PC-9 (cell line): ENCODE data around the gene SORT1. TPM values are rescaled to one million over a fixed set of nuclear protein-coding genes. Genes with fewer than 3 reads are reported as not detected.

Experiments used
- BruUV-seq: library from RNA; stranded (reverse); fragments of 400-500 nt; replicated peaks from 2 replicates; lab custom pipeline; 2021; lab: Mats Ljungman, UMichigan
- CTCF ChIA-PET: fragments of 300-600 bp; sonication (Branson Sonifier 250); formaldehyde crosslinking; loops from one replicate; lab custom pipeline; 2022; ENCODE audit warnings: antibody characterized with exemption; lab: Charles Lee
- POLR2A ChIA-PET: fragments of 300-600 bp; sonication (Branson Sonifier 250); formaldehyde crosslinking; loops from one replicate; lab custom pipeline; 2022; ENCODE audit warnings: antibody characterized with exemption; ENCODE audit not compliant: unreplicated experiment; lab: Charles Lee
- DNase-seq, 2 experiments: peaks; one replicate each; pipeline versions ENCODE4 v3.0.0 to v3.0.0-alpha.2; 2015 to 2022; ENCODE audit warnings: mixed read lengths in 1 of 2
- H2AFZ ChIP-seq: fragments of 200-600 bp; sonication (generic); 2 replicates; pipeline ENCODE4 v1.8.1; 2017; ENCODE audit warnings: antibody characterized with exemption
- H3F3A ChIP-seq: fragments of 200-600 bp; sonication (generic); 2 replicates; pipeline ENCODE4 v1.8.1; 2017; ENCODE audit warnings: antibody characterized with exemption, mild to moderate bottlenecking, low read depth; ENCODE audit not compliant: insufficient read depth
- H3K27ac ChIP-seq: fragments of 200-600 bp; sonication (generic); 2 replicates; pipeline ENCODE4 v1.6.1; 2016; ENCODE audit warnings: mixed run types
- H3K27me3 ChIP-seq: fragments of 200-600 bp; sonication (generic); 2 replicates; pipeline ENCODE4 v1.6.1; 2016; ENCODE audit warnings: low read depth, mixed run types; ENCODE audit not compliant: insufficient read depth
- H3K36me3 ChIP-seq: fragments of 200-600 bp; sonication (generic); 2 replicates; pipeline ENCODE4 v1.6.1; 2016; ENCODE audit warnings: low read depth, mixed run types
- H3K4me1 ChIP-seq: fragments of 200-600 bp; sonication (generic); replicated peaks from 2 replicates; pipeline ENCODE4 v1.6.1; 2016; ENCODE audit warnings: mixed run types; ENCODE audit not compliant: insufficient read depth
- H3K4me2 ChIP-seq: fragments of 200-600 bp; sonication (generic); 2 replicates; pipeline ENCODE4 v1.6.1; 2017; ENCODE audit warnings: mixed run types
- H3K4me3 ChIP-seq: fragments of 200-600 bp; sonication (generic); 2 replicates; pipeline ENCODE4 v1.6.1; 2016; ENCODE audit warnings: mixed run types
- H3K79me2 ChIP-seq: fragments of 200-600 bp; sonication (generic); 2 replicates; pipeline ENCODE4 v1.6.1; 2017; ENCODE audit warnings: low read depth, mixed run types
- H3K9me2 ChIP-seq: fragments of 200-600 bp; sonication (generic); 2 replicates; pipeline ENCODE4 v1.8.1; 2017; ENCODE audit warnings: mild to moderate bottlenecking; ENCODE audit not compliant: insufficient read depth
- H3K9me3 ChIP-seq: fragments of 200-600 bp; sonication (generic); 2 replicates; pipeline ENCODE4 v1.8.1; 2016; ENCODE audit warnings: low read depth; ENCODE audit not compliant: insufficient read depth
- H4K20me1 ChIP-seq: fragments of 200-600 bp; sonication (generic); 2 replicates; pipeline ENCODE4 v1.8.1; 2017; ENCODE audit not compliant: insufficient read depth
- EZH2 ChIP-seq: fragments of 200-600 bp; sonication (generic); IDR thresholded peaks from 2 replicates; pipeline ENCODE4 v1.8.0; 2017; ENCODE audit warnings: antibody characterized with exemption, low read depth
- intact Hi-C: fragments of 100-400 bp; cut with micrococcal nuclease; formaldehyde crosslinking; loops from one replicate; pipeline ENCODE4 v1.10.0; 2022; ENCODE audit not compliant: unreplicated experiment
- total RNA-seq: library from RNA; stranded (reverse); gene quantifications from 2 replicates; pipeline ENCODE4 v1.2.3, GENCODE V29; 2021
- TF ChIP-seq, protein P1 (sequence below): fragments of 200-600 bp; sonication (generic); conservative IDR thresholded peaks from 2 replicates; pipeline ENCODE4 v1.6.1; 2017; ENCODE audit warnings: mixed run types, antibody characterized with exemption, mild to moderate bottlenecking, moderate library complexity

SORT1 gene
- total RNA-seq, 1 experiment from 2014 or later: 25.7 TPM

DNA sequence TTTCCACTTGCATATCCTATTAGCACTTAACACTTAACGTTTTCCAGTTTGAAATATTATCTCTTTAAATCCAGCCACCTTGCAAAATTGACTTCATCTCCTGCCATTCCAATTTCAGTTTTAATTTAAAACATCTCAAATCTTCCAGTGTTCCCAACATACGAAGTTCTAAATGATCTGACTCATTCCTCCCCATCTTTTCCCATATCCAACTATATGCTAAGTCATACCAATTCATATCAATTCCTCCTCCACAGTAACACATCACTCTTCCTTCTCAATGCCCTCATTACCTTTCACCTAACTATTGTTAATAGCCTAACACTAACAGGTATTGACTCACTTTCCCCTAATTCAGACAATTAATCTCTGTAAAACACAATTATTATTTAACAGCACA lies 25.8 kb upstream of the SORT1 start:
- intact Hi-C loops: no loop called here
- ChIA-PET CTCF (no interaction called here), POLR2A (no interaction called here)
- Histone ChIP-seq H3K27me3 (no peaks in the 10 kb centered on the region), H3K27ac (peak overlapping the region; percentile 88), H3K79me2 (peaks cover 92% of the 10 kb centered on the region), H3K9me2 (no peaks in the 10 kb centered on the region), H3K4me1 (peaks cover 27% of the 10 kb centered on the region), H3K9me3 (no peaks in the 10 kb centered on the region), H3F3A (peaks cover 34% of the 10 kb centered on the region), H3K4me3 (peak overlapping the region; percentile 98; the same call in 1 of the 2 replicates), H3K36me3 (peaks cover 20% of the 10 kb centered on the region), H2AFZ (no peak overlapping the region), H4K20me1 (peaks cover 44% of the 10 kb centered on the region), H3K4me2 (peak overlapping the region; percentile 95)
- no peak for DNase-seq
- no peak for TF ChIP-seq EZH2
- TF ChIP-seq, protein P1, sequence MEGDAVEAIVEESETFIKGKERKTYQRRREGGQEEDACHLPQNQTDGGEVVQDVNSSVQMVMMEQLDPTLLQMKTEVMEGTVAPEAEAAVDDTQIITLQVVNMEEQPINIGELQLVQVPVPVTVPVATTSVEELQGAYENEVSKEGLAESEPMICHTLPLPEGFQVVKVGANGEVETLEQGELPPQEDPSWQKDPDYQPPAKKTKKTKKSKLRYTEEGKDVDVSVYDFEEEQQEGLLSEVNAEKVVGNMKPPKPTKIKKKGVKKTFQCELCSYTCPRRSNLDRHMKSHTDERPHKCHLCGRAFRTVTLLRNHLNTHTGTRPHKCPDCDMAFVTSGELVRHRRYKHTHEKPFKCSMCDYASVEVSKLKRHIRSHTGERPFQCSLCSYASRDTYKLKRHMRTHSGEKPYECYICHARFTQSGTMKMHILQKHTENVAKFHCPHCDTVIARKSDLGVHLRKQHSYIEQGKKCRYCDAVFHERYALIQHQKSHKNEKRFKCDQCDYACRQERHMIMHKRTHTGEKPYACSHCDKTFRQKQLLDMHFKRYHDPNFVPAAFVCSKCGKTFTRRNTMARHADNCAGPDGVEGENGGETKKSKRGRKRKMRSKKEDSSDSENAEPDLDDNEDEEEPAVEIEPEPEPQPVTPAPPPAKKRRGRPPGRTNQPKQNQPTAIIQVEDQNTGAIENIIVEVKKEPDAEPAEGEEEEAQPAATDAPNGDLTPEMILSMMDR: no peak
- BruUV-seq: no TSS peak

DNA sequence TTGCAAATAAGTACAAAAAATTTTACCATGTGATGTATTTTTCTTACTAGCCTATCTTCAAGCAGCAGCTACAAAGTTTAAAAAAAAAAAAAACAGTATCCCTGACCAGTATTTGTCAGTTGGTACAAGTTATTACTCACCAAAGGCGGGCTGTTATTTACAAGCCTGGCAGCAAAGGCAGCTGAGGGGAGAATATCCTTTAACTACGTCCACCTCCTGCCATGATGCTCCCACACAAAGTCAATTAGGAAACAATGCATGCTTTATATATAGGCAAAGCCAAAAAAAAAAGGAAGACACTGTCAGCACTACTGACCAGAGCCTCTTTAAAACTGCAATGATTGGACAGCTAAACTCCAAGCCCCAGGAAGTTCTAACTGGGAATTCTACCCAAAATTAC lies 14.8 kb upstream of the SORT1 start:
- Histone ChIP-seq H3K27me3 (no peaks in the 10 kb centered on the region), H3K4me1 (no peaks in the 10 kb centered on the region), H3K4me3 (no peak overlapping the region), H3F3A (peaks cover 40% of the 10 kb centered on the region), H2AFZ (no peak overlapping the region), H3K27ac (no peak overlapping the region), H3K9me3 (no peaks in the 10 kb centered on the region), H3K4me2 (no peak overlapping the region), H3K9me2 (no peaks in the 10 kb centered on the region), H3K79me2 (peaks cover 37% of the 10 kb centered on the region), H3K36me3 (peaks cover 85% of the 10 kb centered on the region), H4K20me1 (peaks cover 91% of the 10 kb centered on the region)
- intact Hi-C loops: no loop called here
- DNase-seq: no peak
- POLR2A ChIA-PET: no interaction called here
- CTCF ChIA-PET: no interaction called here
- TF ChIP-seq, protein P1: no peak
- no peak for TF ChIP-seq EZH2
- no TSS peak for BruUV-seq

DNA sequence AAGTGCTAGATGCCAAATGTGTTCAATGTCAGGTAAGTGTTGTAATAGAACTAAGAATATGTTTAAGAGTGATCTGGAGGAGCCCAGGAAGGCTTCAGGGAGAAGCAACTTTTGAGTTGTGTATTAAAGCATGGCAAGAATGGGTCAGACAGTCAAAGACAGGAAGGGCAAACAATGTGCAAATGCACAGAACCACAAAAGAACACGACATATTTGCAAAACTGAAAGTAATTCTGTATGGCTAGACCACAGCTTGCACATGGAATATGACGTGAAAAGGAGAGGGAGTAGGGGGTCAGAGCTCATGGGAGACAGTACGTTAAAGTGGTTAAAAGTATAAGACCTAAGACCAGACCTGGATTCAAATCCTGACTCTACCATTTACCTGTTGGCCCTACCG lies 7.1 kb upstream of the SORT1 start:
- CTCF ChIA-PET: no interaction called here
- TF ChIP-seq, protein P1: no peak
- TF ChIP-seq EZH2: no peak
- Histone ChIP-seq H3F3A (peaks cover 80% of the 10 kb centered on the region), H3K4me1 (no peaks in the 10 kb centered on the region), H3K36me3 (peaks cover 57% of the 10 kb centered on the region), H3K4me2 (no peak overlapping the region), H3K27me3 (no peaks in the 10 kb centered on the region), H3K79me2 (no peaks in the 10 kb centered on the region; the same call in 1 of the 2 replicates), H3K27ac (no peak overlapping the region), H3K9me3 (no peaks in the 10 kb centered on the region), H3K4me3 (no peak overlapping the region), H3K9me2 (no peaks in the 10 kb centered on the region), H2AFZ (no peak overlapping the region), H4K20me1 (peaks cover 41% of the 10 kb centered on the region)
- no peak for DNase-seq
- POLR2A ChIA-PET: no interaction called here
- BruUV-seq: no TSS peak
- intact Hi-C loops: loop anchor here (5.0 kb wide), 1 partner anchor 127 kb away; no protein-coding TSS in a partner anchor
